NK-92 treated with Interleukin-12 subunit alpha and Interleukin-12 subunit beta, amount 100 ng/mL, for 24 hours (cell line): ENCODE data around the gene PPP1R18.
A peak's percentile ranks its signal among the peaks of the same experiment; 100 is the strongest.
"Not testable (repeated sequence)": the region's sequence is repeated elsewhere in the genome, so short reads cannot be mapped to it uniquely, and the experiment has no call there.

Source experiments
- DNase-seq: peaks from one replicate; lab custom pipeline; 2025; lab: John Stamatoyannopoulos, UW

PPP1R18 gene

DNA sequence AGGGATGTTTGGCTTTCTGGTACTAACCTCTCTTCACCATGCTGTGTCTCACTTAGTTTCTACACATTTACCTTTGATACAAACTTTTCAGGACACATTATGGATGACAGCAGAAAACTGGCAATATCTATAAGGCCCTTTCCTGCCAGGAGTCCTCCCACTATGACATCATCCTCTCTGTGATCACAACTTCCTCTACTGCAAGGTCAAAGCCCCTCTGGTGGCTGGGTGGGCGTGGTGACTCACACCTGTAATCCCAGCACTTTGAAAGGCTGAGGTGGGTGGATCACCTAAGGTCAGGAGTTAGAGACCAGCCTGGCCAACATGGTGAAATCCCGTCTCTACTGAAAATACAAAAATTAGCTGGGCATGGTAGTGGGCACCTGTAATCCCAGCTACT lies 20.1 kb downstream of the PPP1R18 start:
- DNase-seq, result not testable (repeated sequence)

- DNase-seq, result no peak
Observed at GRCh38 chr6:30664994-30665767, 21.3 kb downstream of the PPP1R18 start.

DNA sequence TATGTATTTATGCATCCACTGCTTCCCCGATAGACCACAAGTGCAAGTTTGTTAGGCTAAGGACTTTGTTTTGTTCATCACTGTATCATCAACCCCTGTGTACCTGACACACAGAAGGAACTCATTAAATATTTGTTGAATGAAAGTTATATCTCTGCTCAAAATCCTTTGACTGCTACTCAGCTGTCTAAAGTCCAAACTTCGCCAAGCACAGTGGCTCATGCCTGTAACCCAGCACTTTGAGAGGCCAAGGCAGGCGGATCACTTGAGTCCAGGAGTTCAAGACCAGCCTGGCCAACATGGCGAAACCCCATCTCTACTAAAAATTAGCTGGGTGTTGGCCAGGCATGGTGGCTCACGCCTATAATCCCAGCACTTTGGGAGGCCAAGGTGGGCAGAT lies 28.5 kb downstream of the PPP1R18 start:
- DNase-seq, result not testable (repeated sequence)

- no peak for DNase-seq
Observed at GRCh38 chr6:30657454-30657853, 29.0 kb downstream of the PPP1R18 start.

DNA sequence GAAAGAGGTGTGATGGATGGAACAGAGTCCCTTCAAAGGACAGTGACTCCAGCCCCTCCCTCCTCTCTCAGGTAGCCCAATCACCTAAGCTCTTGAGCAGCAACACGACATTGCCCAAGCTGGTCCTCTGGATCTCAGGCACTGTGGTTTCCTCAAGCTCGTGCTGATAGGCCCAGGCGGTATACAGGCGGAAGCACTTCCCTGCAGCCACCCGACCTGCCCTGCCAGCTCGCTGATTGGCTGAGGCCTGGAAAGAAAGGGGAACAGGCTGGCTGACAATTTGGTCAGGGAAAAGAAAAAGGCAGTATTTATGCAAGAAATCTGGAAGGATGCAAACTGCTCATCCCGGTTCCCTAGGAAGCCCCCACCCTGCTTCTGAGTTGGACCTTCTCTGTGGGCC lies 29.9 kb downstream of the PPP1R18 start:
- DNase-seq, result no peak

DNA sequence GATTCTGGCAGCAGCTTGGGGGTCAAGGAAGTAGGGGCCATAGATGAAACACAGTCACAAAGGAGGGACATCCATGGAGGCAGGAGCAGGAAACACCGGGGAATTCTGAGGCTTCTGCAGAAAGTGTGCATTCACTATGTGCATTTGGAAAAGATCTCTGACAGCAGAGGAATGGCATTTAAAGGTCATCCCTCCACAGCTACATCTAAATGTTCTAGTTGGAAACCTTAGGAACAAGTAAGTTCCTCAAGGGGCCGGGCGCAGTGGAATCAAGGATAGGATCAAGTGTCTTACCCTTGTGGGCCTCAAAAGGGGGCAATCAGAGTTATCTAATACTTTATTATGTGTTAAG lies 30.7 kb downstream of the PPP1R18 start:
- no peak for DNase-seq

DNA sequence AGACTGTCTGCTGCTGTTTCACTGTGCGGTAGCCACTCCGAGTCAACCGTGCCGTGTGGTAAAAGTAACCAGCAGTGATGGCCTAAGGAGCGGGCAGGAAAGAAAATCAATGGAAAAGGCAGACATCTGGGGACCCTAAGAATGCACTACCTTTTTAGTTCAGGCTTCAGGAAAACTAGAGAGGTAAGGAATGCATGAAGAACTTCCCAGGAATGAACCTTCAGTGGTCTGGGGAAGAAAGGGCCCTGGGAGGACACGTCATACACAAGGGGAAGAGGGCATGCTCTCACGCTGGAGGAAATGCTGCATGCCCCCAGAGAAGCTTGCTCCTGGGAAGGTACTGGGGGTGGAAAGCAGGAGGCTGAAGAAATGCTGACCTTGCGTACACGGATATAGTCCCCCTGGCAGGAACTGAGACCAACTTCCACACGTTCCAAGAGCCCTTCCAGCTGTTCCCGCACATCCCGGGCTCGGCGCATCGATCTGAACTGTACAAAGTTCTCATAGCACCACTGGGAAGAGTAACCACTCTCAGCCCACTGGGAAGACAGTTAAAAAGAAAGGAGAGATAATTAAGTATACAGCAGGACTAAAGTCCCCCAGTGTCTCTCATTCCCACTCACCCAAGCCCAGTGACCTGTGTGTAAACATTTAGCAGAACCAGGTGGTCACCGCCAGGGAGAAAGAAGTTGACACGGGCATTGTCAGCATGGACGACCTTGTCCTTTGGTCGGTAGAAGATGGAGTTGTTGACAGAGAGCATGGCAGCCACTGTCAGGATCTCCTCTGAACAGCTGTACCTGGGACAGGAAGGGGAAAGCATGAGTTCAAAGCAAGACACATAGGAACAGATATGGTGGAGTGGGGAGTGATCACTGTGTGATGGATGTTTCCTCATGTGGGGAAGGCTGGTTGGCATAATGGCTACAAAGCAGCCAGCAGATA lies 31.4 kb downstream of the PPP1R18 start:
- DNase-seq, result no peak

DNA sequence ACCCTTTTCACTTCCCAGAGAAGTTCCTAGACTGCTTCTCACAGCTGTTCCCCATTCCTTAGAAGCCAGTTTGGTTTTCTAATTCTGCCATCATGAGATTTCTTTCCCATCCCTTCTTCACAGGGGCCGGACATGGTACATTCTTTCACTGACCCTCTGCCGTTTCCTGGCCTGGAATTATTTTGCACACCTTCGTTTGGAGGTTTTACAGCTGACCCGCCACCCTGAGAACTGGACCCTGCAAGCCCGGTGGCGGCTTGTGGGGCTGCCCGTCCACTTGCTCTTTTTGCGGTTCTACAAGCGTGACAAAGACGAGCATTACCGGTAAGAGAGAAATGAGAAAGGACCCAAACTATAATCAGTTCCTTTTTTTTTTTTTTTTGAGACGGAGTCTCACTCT lies 35.3 kb downstream of the PPP1R18 start:
- no peak for DNase-seq

DNA sequence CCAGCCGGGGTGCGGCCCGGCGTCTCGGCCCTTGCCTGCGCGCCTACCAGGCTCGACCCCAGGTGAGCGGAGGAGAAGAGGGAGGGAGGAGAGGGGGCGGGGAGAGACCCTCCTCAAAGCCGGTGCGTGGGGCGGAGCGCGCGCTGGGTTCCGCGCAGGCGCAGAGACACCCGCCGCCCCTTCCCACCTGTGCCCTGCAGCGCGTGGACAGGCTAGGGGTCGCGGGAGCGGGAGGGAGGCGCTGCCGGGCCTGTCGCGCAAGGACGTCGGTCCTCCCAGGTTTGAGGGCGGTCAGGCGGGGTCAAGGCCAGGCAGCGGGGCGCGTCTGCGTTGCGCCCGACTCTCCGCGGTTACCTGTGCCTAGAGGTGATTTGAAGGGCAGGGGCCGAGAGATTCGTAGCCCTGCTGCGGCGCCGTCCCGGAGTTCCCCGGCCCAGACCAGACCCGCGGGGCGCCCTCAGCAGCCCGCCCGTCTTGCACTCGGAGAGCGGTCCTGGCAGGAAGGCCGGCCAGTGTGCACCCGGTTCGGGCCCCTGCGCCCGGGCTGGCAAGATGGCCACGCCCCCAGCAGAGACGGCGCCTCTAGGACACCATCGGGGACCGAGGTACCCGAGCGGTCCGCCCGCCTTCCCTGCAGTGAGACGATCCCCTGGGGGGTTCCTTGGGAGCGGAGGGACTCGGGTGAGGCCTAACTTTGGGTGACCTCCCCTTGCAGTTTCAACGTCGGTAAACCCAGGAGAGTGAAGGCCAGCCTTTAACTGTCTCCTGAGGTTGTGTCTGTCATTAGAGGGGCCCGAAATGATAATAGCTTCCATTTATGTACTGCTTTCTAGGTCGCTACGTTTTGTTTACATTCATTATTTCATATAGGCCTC lies 39.0 kb downstream of the PPP1R18 start:
- peak; percentile 85 for DNase-seq

GRCh38 chr6:30646450-30647241 lies 39.8 kb downstream of the PPP1R18 start, which contains the start of gene C6orf136:
C6orf136 (plus strand) TSS chr6:30647133; CDS start chr6:30647232, 99 bp downstream.
- DNase-seq, result peak; percentile 95

GRCh38 chr6:30645989-30646388 lies 40.5 kb downstream of the PPP1R18 start:
- DNase-seq, result no peak

DNA sequence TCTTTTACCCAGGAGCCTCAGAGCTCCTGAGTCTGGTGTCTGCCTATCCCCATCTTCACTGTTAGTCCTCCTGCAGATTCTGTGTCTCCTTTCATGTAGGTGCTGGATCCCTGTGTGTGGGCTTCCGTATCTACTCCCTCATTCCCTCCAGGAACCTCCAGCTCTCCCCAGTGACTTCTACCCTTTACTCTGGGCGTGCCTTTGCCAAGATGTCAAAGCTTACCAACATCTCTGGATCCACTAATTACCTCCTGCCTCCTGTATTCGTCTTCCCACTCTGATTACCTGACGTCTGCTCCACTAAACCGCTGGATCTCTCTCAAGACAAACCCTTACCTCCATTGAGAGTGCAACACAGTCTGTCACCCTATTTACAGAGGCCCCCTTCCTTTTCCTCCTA lies 41.7 kb downstream of the PPP1R18 start:
- DNase-seq, result no peak

GRCh38 chr6:30643656-30644055 lies 42.8 kb downstream of the PPP1R18 start:
- DNase-seq, result no peak

DNA sequence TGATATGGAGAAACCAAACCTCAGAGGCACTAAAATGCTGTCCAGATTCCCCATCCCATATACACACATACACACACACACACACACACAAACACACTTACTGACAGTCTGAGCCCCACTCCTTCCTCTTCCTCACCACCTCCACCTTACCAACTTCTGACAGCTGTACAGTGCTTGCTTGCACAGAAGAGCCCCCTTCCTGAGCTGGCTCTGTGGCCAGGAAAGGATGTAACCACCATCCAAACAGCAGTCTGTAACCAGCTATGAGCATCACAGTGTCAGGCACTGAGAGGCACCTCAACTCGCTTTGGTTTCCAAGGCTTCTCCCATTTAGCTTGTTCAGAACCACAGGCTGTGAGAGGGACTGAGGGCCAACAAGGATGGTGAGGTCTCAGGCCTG lies 45.4 kb downstream of the PPP1R18 start:
- DNase-seq, result no peak

GRCh38 chr6:30640481-30640880 lies 46.0 kb downstream of the PPP1R18 start:
- DNase-seq, result no peak

DNA sequence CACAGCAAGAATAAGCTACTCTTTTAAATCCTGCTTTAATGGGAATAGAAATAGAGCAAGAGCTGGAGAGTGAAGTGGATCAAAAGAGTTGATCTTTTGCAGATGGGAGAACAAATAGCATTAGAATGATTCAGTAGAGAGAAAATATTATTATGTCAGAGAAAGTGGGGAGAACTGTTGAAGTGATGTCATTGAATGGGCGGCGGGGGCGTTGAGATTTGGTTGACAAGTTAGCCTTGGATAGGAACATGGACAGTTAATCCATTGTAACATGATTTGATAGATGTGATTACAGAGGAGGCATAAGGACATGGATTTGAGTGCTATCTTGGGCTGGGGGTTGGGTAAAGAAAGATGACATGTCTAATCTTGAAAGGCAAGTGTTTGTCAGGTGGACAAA lies 50.6 kb downstream of the PPP1R18 start:
- no peak for DNase-seq

DNA sequence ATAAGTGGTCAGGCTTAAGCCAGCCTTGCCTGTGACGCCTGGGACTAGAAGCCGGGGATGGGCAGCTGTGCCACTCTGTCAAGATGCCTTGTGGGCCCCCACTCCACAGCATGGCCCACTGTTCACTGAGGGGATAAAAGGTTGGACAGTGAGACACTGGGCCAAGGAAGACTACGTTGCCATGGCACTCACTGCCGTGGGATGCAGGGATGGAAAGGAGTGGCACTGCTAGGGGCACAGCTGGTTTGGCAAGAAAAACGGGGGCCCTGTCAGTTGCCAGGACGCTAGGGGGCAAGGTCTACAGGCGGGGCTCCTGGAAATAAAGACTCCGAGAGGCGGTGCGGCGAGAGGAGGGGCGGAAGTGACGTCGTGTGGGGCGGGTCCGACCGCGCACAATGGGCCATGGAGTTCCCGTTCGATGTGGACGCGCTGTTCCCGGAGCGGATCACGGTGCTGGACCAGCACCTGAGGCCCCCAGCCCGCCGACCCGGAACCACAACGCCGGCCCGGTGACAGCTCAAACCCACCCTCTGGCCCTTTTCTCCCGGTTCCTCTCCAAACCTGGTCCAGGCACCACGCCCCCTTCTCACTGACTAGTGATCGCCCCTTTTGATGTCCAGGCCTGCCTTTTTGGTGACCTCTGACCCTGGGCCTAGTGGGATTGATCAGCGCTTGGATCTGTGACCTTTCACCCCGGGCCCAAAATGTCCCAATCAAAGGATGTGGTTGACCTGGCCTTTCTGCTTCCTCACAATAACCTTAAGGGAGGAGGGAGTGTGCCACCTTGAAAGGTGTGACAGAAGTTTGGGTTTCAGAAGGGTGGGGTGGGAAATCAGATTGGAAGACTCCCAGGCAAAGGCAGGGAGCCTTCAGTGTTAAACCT lies 59.7 kb downstream of the PPP1R18 start, which contains the start of gene ATAT1:
TSS of gene ATAT1 (plus strand) at position 391 of the 883 bp plus-strand sequence.
- peak; percentile 62 for DNase-seq
